Astrocyte of the cerebellum (primary cell): ENCODE data around the gene CREB3L1.
A peak's percentile ranks its signal among the peaks of the same experiment; 100 is the strongest.

Source experiments
- DNase-seq: peaks from one replicate; pipeline ENCODE4 v3.0.0-alpha.2; 2011; ENCODE audit warnings: low read depth
- H3K4me3 ChIP-seq: 2 replicates; pipeline ENCODE4 v1.5.1; 2011; ENCODE audit warnings: mild to moderate bottlenecking, low read depth, low read length, moderate library complexity
- in situ Hi-C: cut with HindIII; loops from 2 replicates; pipeline ENCODE4 v1.10.0; 2017; ENCODE audit warnings: low sequenced_read_pairs
- TF ChIP-seq, protein P1 (sequence below): IDR thresholded peaks from 2 replicates; pipeline ENCODE4 v1.5.1; 2012; ENCODE audit warnings: low read length, low read depth, moderate library complexity, mild to moderate bottlenecking; ENCODE audit errors: missing control alignments

CREB3L1 gene, protein sequence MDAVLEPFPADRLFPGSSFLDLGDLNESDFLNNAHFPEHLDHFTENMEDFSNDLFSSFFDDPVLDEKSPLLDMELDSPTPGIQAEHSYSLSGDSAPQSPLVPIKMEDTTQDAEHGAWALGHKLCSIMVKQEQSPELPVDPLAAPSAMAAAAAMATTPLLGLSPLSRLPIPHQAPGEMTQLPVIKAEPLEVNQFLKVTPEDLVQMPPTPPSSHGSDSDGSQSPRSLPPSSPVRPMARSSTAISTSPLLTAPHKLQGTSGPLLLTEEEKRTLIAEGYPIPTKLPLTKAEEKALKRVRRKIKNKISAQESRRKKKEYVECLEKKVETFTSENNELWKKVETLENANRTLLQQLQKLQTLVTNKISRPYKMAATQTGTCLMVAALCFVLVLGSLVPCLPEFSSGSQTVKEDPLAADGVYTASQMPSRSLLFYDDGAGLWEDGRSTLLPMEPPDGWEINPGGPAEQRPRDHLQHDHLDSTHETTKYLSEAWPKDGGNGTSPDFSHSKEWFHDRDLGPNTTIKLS

DNA sequence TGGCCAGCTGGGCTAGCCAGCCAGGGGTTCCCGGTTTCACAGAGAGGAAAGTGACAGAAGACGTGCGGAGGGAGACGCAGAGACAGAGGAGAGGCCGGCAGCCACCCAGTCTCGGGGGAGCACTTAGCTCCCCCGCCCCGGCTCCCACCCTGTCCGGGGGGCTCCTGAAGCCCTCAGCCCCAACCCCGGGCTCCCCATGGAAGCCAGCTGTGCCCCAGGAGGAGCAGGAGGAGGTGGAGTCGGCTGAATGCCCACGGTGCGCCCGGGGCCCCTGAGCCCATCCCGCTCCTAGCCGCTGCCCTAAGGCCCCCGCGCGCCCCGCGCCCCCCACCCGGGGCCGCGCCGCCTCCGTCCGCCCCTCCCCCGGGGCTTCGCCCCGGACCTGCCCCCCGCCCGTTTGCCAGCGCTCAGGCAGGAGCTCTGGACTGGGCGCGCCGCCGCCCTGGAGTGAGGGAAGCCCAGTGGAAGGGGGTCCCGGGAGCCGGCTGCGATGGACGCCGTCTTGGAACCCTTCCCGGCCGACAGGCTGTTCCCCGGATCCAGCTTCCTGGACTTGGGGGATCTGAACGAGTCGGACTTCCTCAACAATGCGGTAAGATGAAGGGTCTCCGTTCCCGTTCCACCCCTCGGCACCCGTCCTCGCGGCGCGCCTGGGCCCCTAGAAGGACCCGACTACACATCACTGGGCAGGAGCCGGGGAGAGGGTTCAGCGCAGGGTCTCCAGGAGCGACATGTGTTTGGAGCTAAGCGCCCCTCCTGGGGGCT, at the start of gene CREB3L1:
Gene CREB3L1 (plus strand): TSS at position 41 of the 765 bp plus-strand sequence. CDS start 450 bp downstream, at position 491.
- TF ChIP-seq, protein P1, sequence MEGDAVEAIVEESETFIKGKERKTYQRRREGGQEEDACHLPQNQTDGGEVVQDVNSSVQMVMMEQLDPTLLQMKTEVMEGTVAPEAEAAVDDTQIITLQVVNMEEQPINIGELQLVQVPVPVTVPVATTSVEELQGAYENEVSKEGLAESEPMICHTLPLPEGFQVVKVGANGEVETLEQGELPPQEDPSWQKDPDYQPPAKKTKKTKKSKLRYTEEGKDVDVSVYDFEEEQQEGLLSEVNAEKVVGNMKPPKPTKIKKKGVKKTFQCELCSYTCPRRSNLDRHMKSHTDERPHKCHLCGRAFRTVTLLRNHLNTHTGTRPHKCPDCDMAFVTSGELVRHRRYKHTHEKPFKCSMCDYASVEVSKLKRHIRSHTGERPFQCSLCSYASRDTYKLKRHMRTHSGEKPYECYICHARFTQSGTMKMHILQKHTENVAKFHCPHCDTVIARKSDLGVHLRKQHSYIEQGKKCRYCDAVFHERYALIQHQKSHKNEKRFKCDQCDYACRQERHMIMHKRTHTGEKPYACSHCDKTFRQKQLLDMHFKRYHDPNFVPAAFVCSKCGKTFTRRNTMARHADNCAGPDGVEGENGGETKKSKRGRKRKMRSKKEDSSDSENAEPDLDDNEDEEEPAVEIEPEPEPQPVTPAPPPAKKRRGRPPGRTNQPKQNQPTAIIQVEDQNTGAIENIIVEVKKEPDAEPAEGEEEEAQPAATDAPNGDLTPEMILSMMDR, result no peak
- peak within 1 kb of the TSS; percentile 96 for H3K4me3 ChIP-seq
- DNase-seq, result no peak
- in situ Hi-C loops, result loop anchor here (5.0 kb wide), 1 partner anchor 36 kb away; no protein-coding TSS in a partner anchor

DNA sequence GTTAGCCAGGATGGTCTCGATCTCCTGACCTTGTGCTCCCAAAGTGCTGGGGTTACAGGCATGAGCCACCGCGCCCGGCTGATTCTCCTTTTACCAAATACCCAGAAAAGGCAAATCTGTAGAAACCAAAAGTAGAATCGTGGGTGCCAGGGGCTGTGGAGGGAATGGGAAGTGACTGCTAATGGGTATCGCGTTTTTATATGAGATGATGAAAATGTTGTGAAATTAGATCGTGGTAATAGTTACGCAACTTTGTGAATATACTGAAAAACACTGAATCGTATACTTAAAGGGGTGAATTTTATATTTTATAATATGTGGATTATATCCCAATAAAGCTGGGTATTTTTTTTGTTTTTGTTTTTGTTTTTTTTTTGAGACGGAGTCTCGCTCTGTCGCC, 48.2 kb upstream of the CREB3L1 start:
- H3K4me3 ChIP-seq, result no peak overlapping the region
- no peak for DNase-seq
- TF ChIP-seq, protein P1, result no peak
- in situ Hi-C loops, result no loop called here

DNA sequence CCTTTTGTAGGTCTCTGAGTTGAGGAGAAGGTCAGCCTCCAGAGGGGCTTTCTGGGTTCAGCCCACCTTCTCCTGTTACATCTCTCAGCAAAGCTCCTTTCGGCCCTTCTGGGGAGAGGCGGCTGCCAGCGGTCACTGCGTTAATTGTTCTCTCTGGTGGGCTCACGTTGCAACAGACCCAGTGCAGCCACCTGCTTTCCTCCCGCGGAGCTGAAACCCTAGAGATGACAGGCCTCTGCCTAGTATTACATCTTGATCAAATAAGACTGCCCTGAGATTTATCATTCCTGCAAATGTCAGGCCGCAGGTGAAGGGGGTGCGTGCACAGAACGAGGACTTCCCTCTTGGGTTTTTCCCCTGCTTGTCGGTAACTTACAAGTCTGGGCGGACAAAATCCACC, 43.2 kb upstream of the CREB3L1 start:
- in situ Hi-C loops, result loop anchor here (10.0 kb wide), 1 partner anchor 80 kb away; no protein-coding TSS in a partner anchor
- DNase-seq, result no peak
- TF ChIP-seq, protein P1, result no peak

DNA sequence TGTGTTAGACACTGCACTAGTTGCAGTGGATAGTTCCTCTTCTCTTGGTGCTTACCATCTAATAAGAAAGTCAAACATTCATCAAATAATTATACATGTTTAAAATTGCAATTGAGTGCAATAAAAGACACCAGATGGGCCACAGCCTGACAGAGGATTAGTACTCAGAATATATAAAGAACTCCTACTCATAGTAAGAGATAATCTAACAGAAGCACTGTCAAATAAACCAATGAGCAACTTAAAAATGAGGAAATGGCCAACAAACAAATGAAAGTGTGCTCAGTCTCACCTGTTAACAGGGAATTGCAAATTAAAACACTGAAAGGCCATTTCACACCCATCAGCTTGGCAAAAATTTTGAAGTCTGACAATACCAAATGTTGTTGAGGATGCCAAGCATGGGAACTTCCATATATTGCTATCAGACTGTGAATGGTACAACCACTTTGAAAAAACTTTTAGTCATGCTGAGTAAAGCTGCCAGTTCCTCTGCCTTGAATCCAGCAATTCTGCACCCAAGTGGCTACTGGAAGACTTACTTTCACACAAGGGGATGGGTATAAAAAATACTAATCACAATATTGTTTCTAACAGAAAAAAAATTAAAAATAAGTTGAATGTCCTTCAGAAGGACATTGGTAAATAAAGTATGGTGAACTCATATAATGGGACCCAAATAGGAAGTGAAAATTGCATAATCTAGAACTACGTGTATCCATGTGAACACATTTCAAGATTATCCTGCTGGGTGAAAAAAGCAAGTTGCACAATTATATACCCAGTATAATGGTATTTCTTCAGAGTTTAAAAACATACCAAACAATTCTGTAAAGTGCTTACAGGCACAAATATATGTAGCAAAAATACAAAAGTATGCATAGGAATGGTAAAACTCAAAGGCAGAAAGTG, 41.4 kb upstream of the CREB3L1 start:
- TF ChIP-seq, protein P1, result no peak
- DNase-seq, result no peak
- in situ Hi-C loops, result loop anchor here (10.0 kb wide), 1 partner anchor 79 kb away; no protein-coding TSS in a partner anchor
- no peak overlapping the region for H3K4me3 ChIP-seq

More for the DNA sequence above, 43.2 kb upstream of the CREB3L1 start:
- H3K4me3 ChIP-seq, result no peak overlapping the region

DNA sequence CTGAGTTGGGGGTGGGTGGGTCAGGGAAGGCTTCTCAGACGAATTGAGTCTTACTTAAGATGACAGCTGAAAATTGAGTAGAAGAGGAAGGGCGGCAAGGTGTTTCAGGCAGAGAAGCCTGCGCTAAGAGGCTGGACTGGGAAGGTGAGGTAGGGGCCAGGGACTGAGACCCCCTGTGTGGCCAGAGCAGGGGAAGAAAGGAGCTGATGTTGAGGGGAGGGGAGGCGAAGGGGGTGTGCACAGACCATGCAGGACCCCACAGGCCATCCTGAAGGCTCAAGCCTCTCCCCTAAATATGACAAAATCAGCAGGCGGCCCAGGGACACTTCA, 40.6 kb upstream of the CREB3L1 start:
- in situ Hi-C loops, result loop anchor here (10.0 kb wide), 1 partner anchor 78 kb away; no protein-coding TSS in a partner anchor
- TF ChIP-seq, protein P1, result no peak
- no peak for DNase-seq
- H3K4me3 ChIP-seq, result no peak overlapping the region
